HG02938 (cell line): ENCODE results near the gene BAG5.

Experiments
- ATAC-seq: cut with Tn5 transposase; IDR thresholded peaks from one replicate; pipeline ENCODE4 v1.9.1; 2021; ENCODE audit warnings: mild to moderate bottlenecking, moderate library complexity; ENCODE audit not compliant: unreplicated experiment

The BAG5 gene

GRCh38 chr14:103547455-103547940 is 15.0 kb downstream of the BAG5 start:
- no peak for ATAC-seq

GRCh38 chr14:103546652-103547454 is 15.6 kb downstream of the BAG5 start:
- ATAC-seq: no peak

- ATAC-seq: no peak
Measured at GRCh38 chr14:103545915-103546651, 16.4 kb downstream of the BAG5 start.

GRCh38 chr14:103545219-103545914 is 17.1 kb downstream of the BAG5 start:
- no peak for ATAC-seq

- no peak for ATAC-seq
Measured at GRCh38 chr14:103544388-103545218, 17.9 kb downstream of the BAG5 start.

- no peak for ATAC-seq
Measured at GRCh38 chr14:103543721-103544387, 18.6 kb downstream of the BAG5 start.

- ATAC-seq: no peak
Measured at GRCh38 chr14:103543140-103543539, 19.3 kb downstream of the BAG5 start.

GRCh38 chr14:103542605-103543088 is 19.8 kb downstream of the BAG5 start:
- no peak for ATAC-seq

GRCh38 chr14:103541709-103542604 is 20.5 kb downstream of the BAG5 start:
- ATAC-seq: no peak

GRCh38 chr14:103540821-103541708 is 21.4 kb downstream of the BAG5 start:
- no peak for ATAC-seq

- no peak for ATAC-seq
Measured at GRCh38 chr14:103539056-103539825, 23.2 kb downstream of the BAG5 start.

GRCh38 chr14:103538291-103539055 is 24.0 kb downstream of the BAG5 start:
- no peak for ATAC-seq

GRCh38 chr14:103537175-103537990 is 25.1 kb downstream of the BAG5 start:
- ATAC-seq: no peak

- no peak for ATAC-seq
Measured at GRCh38 chr14:103536693-103537092, 25.8 kb downstream of the BAG5 start.

- no peak for ATAC-seq
Measured at GRCh38 chr14:103535891-103536565, 26.4 kb downstream of the BAG5 start.
